ENCODE data around the gene TCHHL1.
A peak's percentile ranks its signal among the peaks of the same experiment; 100 is the strongest.

TCHHL1 gene

DNA sequence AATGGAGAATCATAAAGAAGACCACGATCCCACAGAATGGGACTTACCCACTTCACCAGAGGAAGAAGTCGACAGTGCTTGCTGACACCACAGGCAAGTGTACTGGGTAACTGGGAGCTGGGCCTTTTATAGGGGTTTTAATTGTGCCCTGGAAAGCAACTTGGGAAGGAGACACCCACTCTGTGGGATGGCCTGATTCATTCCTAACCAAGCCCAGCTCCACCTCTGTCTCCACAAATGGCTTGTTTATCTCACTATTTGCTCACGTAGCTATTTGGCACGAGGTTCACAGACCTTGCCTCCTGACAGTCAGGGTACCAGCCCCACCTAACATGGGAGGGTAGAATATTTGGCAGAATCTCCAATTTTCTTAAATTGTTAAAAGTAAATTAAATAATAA, 26.5 kb upstream of the TCHHL1 start, which contains the start of gene TCHH:
TSS of gene TCHH (minus strand) at position 101 of the 400 bp plus-strand sequence. CDS start 1,364 bp downstream, outside the sequence.
- no peak for DNase-seq (ENCODE audit: low read depth)
- H3K4me3 ChIP-seq (ENCODE audit: control insufficient read depth, low read depth, low read length) = no peak within 1 kb of the TSS
- TF ChIP-seq, protein P1, sequence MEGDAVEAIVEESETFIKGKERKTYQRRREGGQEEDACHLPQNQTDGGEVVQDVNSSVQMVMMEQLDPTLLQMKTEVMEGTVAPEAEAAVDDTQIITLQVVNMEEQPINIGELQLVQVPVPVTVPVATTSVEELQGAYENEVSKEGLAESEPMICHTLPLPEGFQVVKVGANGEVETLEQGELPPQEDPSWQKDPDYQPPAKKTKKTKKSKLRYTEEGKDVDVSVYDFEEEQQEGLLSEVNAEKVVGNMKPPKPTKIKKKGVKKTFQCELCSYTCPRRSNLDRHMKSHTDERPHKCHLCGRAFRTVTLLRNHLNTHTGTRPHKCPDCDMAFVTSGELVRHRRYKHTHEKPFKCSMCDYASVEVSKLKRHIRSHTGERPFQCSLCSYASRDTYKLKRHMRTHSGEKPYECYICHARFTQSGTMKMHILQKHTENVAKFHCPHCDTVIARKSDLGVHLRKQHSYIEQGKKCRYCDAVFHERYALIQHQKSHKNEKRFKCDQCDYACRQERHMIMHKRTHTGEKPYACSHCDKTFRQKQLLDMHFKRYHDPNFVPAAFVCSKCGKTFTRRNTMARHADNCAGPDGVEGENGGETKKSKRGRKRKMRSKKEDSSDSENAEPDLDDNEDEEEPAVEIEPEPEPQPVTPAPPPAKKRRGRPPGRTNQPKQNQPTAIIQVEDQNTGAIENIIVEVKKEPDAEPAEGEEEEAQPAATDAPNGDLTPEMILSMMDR (IDR thresholded peaks at IDR 0.05; ENCODE audit: control insufficient read depth, insufficient read depth, low read depth, low read length, missing control alignments) = no peak

- TF ChIP-seq, protein P1 (IDR thresholded peaks at IDR 0.05; ENCODE audit: control insufficient read depth, insufficient read depth, low read depth, low read length, missing control alignments) = no peak
- no peak overlapping the region for H3K4me3 ChIP-seq (ENCODE audit: control insufficient read depth, low read depth, low read length)
- no peak for DNase-seq (ENCODE audit: low read depth)
Observed at GRCh38 chr1:152112885-152113432, 24.1 kb upstream of the TCHHL1 start.

- TF ChIP-seq, protein P1 (IDR thresholded peaks at IDR 0.05; ENCODE audit: control insufficient read depth, insufficient read depth, low read depth, low read length, missing control alignments) = no peak
- H3K4me3 ChIP-seq (ENCODE audit: control insufficient read depth, low read depth, low read length) = peak overlapping the region; percentile 21
- peak; percentile 1 for DNase-seq (ENCODE audit: low read depth)
Observed at GRCh38 chr1:152112101-152112884, 23.4 kb upstream of the TCHHL1 start.

GRCh38 chr1:152111515-152111968, 22.7 kb upstream of the TCHHL1 start:
- H3K4me3 ChIP-seq (ENCODE audit: control insufficient read depth, low read depth, low read length) = peak overlapping the region; percentile 55
- TF ChIP-seq, protein P1 (IDR thresholded peaks at IDR 0.05; ENCODE audit: control insufficient read depth, insufficient read depth, low read depth, low read length, missing control alignments) = no peak
- DNase-seq (ENCODE audit: low read depth) = peak; percentile 3

- TF ChIP-seq, protein P1 (IDR thresholded peaks at IDR 0.05; ENCODE audit: control insufficient read depth, insufficient read depth, low read depth, low read length, missing control alignments) = no peak
- peak; percentile 8 for DNase-seq (ENCODE audit: low read depth)
- peak overlapping the region; percentile 55 for H3K4me3 ChIP-seq (ENCODE audit: control insufficient read depth, low read depth, low read length)
Observed at GRCh38 chr1:152110860-152111514, 22.1 kb upstream of the TCHHL1 start.

DNA sequence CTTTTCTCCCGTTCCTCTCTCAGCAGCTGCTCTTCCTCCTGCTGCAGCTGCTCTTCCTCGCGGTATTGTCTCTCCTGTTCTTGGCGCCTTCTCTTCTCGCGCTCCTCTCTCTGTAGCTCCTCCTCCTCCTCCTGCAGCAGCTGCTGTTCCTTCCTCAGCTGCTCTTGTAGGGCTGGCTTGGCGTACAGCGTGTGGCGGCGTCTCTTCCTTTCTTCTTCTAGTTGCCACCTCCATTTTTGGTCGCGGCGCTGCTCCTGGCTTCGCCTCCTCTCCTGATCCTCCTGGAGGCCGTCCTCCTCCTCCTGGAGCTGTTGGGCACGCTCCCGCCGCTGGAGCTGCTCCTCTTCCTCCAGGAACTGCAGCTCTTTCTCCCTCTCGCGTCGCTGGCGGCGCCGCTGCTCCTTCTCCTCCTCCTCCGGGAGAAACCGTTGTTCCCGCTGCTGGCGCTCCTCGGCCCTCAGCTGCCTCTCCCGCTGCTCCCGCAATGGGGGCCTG, 21.5 kb upstream of the TCHHL1 start:
- DNase-seq (ENCODE audit: low read depth) = peak; percentile 2
- peak overlapping the region; percentile 55 for H3K4me3 ChIP-seq (ENCODE audit: control insufficient read depth, low read depth, low read length)
- TF ChIP-seq, protein P1 (IDR thresholded peaks at IDR 0.05; ENCODE audit: control insufficient read depth, insufficient read depth, low read depth, low read length, missing control alignments) = no peak
